Skeletal muscle tissue (tissue), 4 donors: Measurements from ENCODE around the gene DOCK8. TPM values are rescaled to one million over a fixed set of nuclear protein-coding genes. Genes with fewer than 3 reads are reported as not detected.

ENCODE experiments used
- H3K27ac ChIP-seq: one replicate; pipeline ENCODE4 v1.7.0; 2013; ENCODE audit warnings: mild to moderate bottlenecking, low read depth, low read length, inconsistent platforms
- H3K27me3 ChIP-seq, 3 donors: one replicate each; pipeline ENCODE4 v1.7.0; 2013; ENCODE audit warnings: low read length in 3 of 3; ENCODE audit not compliant: control insufficient read depth in 3 of 3, insufficient read depth in 3 of 3
- H3K36me3 ChIP-seq, 3 donors: one replicate each; pipeline ENCODE4 v1.7.0; 2013; ENCODE audit warnings: low read length in 3 of 3; ENCODE audit not compliant: control insufficient read depth in 3 of 3, insufficient read depth in 3 of 3
- H3K4me1 ChIP-seq, 3 donors: one replicate each; pipeline ENCODE4 v1.7.0; 2013; ENCODE audit warnings: low read length in 3 of 3, mild to moderate bottlenecking in 3 of 3; ENCODE audit not compliant: control insufficient read depth in 3 of 3, insufficient read depth in 3 of 3
- H3K4me3 ChIP-seq, 3 donors: one replicate each; pipeline ENCODE4 v1.7.0; 2013; ENCODE audit warnings: low read length in 3 of 3
- H3K9ac ChIP-seq, 3 donors: one replicate each; pipeline ENCODE4 v1.7.0; 2013; ENCODE audit warnings: low read length in 3 of 3, mild to moderate bottlenecking in 3 of 3, moderate library complexity in 2 of 3, low read depth in 1 of 3
- H3K9me3 ChIP-seq, 3 donors: one replicate each; pipeline ENCODE4 v1.7.0; 2013; ENCODE audit warnings: low read length in 3 of 3; ENCODE audit not compliant: control insufficient read depth in 3 of 3
- total RNA-seq: library from RNA; depleted of rRNA; stranded (reverse); fragments of >200 nt; gene quantifications from one replicate; pipeline ENCODE4 v1.2.3, GENCODE V29; 2014
- donor health status: Osteomylitis.

DOCK8 gene
- total RNA-seq, 1 donor from 2014 or later, result 13.0 TPM

- Histone ChIP-seq H3K9ac (no peak overlapping the region), H3K9me3 (no peaks in the 10 kb centered on the region), H3K27ac (no peak overlapping the region), H3K36me3 (no peaks in the 10 kb centered on the region), H3K4me1 (no peaks in the 10 kb centered on the region), H3K27me3 (no peaks in the 10 kb centered on the region), H3K4me3 (no peak overlapping the region)
These were observed 34.4 kb downstream of the DOCK8 start for GRCh38 chr9:249025-249424.

- H3K9me3 ChIP-seq, result no peaks in the 10 kb centered on the region
- no peaks in the 10 kb centered on the region for H3K36me3 ChIP-seq
- no peak overlapping the region for H3K9ac ChIP-seq
- no peak overlapping the region for H3K4me3 ChIP-seq
- H3K27me3 ChIP-seq, result no peaks in the 10 kb centered on the region
- no peaks in the 10 kb centered on the region for H3K4me1 ChIP-seq
- no peak overlapping the region for H3K27ac ChIP-seq
These were observed 35.4 kb downstream of the DOCK8 start for GRCh38 chr9:250039-250438.

- no peak overlapping the region for H3K4me3 ChIP-seq
- no peaks in the 10 kb centered on the region for H3K4me1 ChIP-seq
- H3K9ac ChIP-seq, result no peak overlapping the region
- no peaks in the 10 kb centered on the region for H3K9me3 ChIP-seq
- no peaks in the 10 kb centered on the region for H3K36me3 ChIP-seq
- H3K27me3 ChIP-seq, result no peaks in the 10 kb centered on the region
- H3K27ac ChIP-seq, result no peak overlapping the region
These were observed 36.0 kb downstream of the DOCK8 start for GRCh38 chr9:250625-251024.

- H3K4me3 ChIP-seq, result no peak overlapping the region
- no peaks in the 10 kb centered on the region for H3K36me3 ChIP-seq
- no peaks in the 10 kb centered on the region for H3K9me3 ChIP-seq
- no peak overlapping the region for H3K9ac ChIP-seq
- H3K27me3 ChIP-seq, result no peaks in the 10 kb centered on the region
- no peaks in the 10 kb centered on the region for H3K4me1 ChIP-seq
- H3K27ac ChIP-seq, result no peak overlapping the region
These were observed 36.7 kb downstream of the DOCK8 start for GRCh38 chr9:251398-251797.

GRCh38 chr9:253539-253938 lies 38.9 kb downstream of the DOCK8 start:
- Histone ChIP-seq H3K27ac (no peak overlapping the region), H3K27me3 (no peaks in the 10 kb centered on the region), H3K4me3 (no peak overlapping the region), H3K9ac (no peak overlapping the region), H3K9me3 (no peaks in the 10 kb centered on the region), H3K4me1 (no peaks in the 10 kb centered on the region), H3K36me3 (no peaks in the 10 kb centered on the region)

- H3K9ac ChIP-seq, result no peak overlapping the region
- no peaks in the 10 kb centered on the region for H3K36me3 ChIP-seq
- H3K9me3 ChIP-seq, result no peaks in the 10 kb centered on the region
- H3K27ac ChIP-seq, result no peak overlapping the region
- H3K4me3 ChIP-seq, result no peak overlapping the region
- H3K27me3 ChIP-seq, result no peaks in the 10 kb centered on the region
- H3K4me1 ChIP-seq, result no peaks in the 10 kb centered on the region
These were observed 39.9 kb downstream of the DOCK8 start for GRCh38 chr9:254516-254915.

- no peak overlapping the region for H3K9ac ChIP-seq
- no peaks in the 10 kb centered on the region for H3K9me3 ChIP-seq
- H3K27ac ChIP-seq, result no peak overlapping the region
- H3K4me3 ChIP-seq, result no peak overlapping the region
- no peaks in the 10 kb centered on the region for H3K36me3 ChIP-seq
- H3K27me3 ChIP-seq, result no peaks in the 10 kb centered on the region
- no peaks in the 10 kb centered on the region for H3K4me1 ChIP-seq
These were observed 43.3 kb downstream of the DOCK8 start for GRCh38 chr9:257957-258356.

- no peak overlapping the region for H3K27ac ChIP-seq
- H3K9ac ChIP-seq, result no peak overlapping the region
- no peaks in the 10 kb centered on the region for H3K9me3 ChIP-seq
- H3K36me3 ChIP-seq, result no peaks in the 10 kb centered on the region
- no peaks in the 10 kb centered on the region for H3K27me3 ChIP-seq
- H3K4me3 ChIP-seq, result no peak overlapping the region
- H3K4me1 ChIP-seq, result no peaks in the 10 kb centered on the region
These were observed 45.0 kb downstream of the DOCK8 start for GRCh38 chr9:259405-260404.

- Histone ChIP-seq H3K27me3 (no peaks in the 10 kb centered on the region), H3K9ac (no peak overlapping the region), H3K36me3 (no peaks in the 10 kb centered on the region), H3K27ac (no peak overlapping the region), H3K4me3 (no peak overlapping the region), H3K9me3 (no peaks in the 10 kb centered on the region), H3K4me1 (no peaks in the 10 kb centered on the region)
These were observed 49.6 kb downstream of the DOCK8 start for GRCh38 chr9:264231-264630.

GRCh38 chr9:265209-265870 lies 50.7 kb downstream of the DOCK8 start:
- no peak overlapping the region for H3K27ac ChIP-seq
- H3K4me3 ChIP-seq, result no peak overlapping the region
- H3K9ac ChIP-seq, result no peak overlapping the region
- H3K4me1 ChIP-seq, result no peaks in the 10 kb centered on the region
- no peaks in the 10 kb centered on the region for H3K9me3 ChIP-seq
- H3K36me3 ChIP-seq, result no peaks in the 10 kb centered on the region
- no peaks in the 10 kb centered on the region for H3K27me3 ChIP-seq
